GM18951 (cell line): ENCODE measurements around the gene ZFYVE21.
A peak's percentile ranks its signal among the peaks of the same experiment; 100 is the strongest.

Experiments used
- POLR2A ChIP-seq: IDR thresholded peaks from 4 replicates; pipeline ENCODE4 v1.6.1; 2011; ENCODE audit warnings: mild to moderate bottlenecking; ENCODE audit not compliant: insufficient read length, insufficient read depth; ENCODE audit errors: extremely low read depth
- in situ Hi-C: fragments of 300-500 bp; cut with MboI; formaldehyde crosslinking; loops from one replicate; pipeline ENCODE4 v1.12.0; 2022; ENCODE audit warnings: low sequenced_read_pairs, mixed read lengths, inconsistent platforms; ENCODE audit not compliant: unreplicated experiment

Gene ZFYVE21

DNA sequence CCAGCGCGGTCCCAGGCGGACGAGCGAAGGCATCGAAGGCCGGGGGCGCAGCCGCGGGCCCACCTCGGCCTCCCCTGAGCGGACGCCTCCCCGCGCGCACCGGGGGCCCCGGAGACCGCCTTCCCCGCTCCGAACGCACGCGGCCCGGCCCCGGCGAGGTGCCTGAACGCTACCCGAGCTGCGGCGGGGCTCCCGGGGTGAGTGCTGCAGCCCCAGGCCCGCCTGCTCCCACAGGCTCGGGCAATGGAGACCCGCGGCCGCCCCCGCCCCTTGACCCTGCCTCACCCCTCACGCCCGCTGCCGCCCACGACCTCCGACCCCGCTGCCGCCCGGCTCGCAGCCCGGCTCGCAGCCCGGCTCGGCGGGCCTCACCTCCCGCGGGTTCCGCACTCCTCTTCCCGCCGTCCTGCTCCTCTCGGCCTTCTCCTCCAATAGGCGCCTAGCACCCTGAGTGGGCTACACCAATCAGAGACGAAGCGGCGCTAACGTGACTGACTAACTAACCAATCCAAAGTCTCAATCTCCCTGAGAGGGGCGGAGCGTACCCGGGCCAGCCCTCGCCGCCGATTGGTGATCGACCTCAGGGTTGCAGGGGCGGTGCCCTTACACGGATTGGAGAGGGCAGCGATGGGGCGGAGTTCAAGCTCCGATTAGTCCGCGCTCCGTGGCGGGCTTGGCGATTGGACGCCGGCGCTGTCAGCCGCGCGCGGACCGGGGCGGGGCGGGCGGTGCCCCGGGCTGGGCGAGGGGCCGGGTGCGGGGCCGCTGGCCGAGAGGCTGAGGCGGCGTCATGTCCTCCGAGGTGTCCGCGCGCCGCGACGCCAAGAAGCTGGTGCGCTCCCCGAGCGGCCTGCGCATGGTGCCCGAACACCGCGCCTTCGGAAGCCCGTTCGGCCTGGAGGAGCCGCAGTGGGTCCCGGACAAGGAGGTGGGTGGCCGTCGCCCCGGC, at the start of gene ZFYVE21, which contains the start of gene XRCC3:
ZFYVE21 (plus strand) TSS at position 759 of the 949 bp plus-strand sequence; CDS start at position 791, 32 bp downstream.
XRCC3 (minus strand) TSS at position 400 of the 949 bp plus-strand sequence. CDS start 4,364 bp downstream, outside the sequence.
- TF ChIP-seq POLR2A, result peak; percentile 92
- in situ Hi-C loops, result no loop called here

DNA sequence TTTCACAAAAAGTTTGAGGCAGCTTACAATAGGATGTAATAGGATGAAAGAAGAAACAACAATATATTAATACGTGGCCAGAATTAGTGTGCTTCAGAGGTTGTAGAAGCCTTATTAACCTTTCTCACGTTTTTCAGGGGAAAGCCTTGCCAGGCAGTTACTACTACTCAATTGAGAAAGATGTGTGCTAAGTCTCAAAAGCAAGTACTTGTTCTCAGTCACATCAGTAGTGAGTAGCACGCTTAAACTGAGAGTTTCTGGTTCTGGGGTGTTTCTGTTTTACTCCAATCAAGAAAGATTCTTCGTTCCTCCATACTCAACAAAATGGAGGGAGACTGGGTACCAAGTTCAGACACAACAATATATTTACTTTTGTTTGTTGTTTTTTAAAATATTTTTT, 47.9 kb upstream of the ZFYVE21 start:
- in situ Hi-C loops, result no loop called here
- no peak for TF ChIP-seq POLR2A

- in situ Hi-C loops, result no loop called here
- TF ChIP-seq POLR2A, result no peak
These were observed 47.5 kb upstream of the ZFYVE21 start for GRCh38 chr14:103668117-103668516.

- in situ Hi-C loops, result no loop called here
- no peak for TF ChIP-seq POLR2A
These were observed 46.2 kb upstream of the ZFYVE21 start for GRCh38 chr14:103669370-103669769.

GRCh38 chr14:103671911-103672310, 43.7 kb upstream of the ZFYVE21 start:
- TF ChIP-seq POLR2A, result no peak
- in situ Hi-C loops, result no loop called here

DNA sequence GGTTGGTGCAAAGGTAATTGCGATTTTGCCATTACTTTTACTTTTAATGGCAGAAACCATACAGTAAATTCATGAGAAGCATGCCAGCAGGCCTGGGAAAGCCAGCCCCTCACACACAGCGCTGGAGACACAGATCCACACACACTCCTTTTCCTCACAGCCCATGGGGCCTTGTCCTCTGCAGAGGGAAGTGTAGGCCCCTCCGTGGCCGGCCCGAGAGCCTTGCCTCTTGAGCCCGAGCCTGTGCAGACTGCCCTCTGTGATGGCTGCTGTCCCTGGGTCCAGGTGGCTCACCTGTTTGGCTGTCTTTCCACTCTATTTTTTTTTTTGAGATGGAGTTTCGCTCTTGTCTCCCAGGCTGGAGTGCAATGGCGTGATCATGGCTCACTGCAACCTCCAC, 39.7 kb upstream of the ZFYVE21 start:
- in situ Hi-C loops, result no loop called here
- no peak for TF ChIP-seq POLR2A

DNA sequence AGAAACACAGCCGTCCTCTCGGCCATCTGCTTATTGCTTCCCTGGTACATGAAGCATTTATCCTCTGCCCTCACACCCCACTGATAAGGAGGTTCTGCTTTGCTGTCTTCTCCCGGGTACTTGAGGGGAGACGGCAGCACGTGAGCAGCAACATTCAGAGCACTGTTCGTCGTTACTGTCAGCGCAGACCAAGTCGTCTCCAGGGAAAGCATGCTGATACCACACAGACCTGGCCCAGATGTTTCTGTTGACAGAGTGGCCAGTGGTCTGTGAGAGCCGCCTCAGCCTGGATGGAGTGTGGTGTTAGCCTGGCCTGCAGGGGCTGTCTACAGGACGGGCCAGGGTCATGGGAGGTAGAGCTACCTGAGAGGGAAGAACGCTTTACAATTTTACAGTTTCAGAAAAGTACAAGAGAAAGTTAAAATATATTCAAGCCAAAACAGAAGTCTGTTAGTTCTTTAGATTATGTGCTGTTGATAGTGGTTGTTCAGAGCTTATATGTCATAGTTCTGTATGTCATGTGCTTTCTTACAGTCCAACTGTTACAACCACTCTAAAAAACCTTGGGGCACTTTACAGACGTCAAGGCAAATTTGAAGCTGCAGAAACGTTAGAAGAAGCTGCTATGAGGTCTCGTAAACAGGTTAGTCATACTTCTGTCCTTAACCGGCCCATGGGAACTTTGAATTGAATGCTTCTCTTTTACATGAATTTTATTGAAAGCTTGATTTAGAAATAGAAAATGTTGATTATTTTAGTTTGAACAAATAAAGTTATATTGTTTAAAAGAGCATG, 38.5 kb upstream of the ZFYVE21 start:
- TF ChIP-seq POLR2A, result no peak
- in situ Hi-C loops, result no loop called here

DNA sequence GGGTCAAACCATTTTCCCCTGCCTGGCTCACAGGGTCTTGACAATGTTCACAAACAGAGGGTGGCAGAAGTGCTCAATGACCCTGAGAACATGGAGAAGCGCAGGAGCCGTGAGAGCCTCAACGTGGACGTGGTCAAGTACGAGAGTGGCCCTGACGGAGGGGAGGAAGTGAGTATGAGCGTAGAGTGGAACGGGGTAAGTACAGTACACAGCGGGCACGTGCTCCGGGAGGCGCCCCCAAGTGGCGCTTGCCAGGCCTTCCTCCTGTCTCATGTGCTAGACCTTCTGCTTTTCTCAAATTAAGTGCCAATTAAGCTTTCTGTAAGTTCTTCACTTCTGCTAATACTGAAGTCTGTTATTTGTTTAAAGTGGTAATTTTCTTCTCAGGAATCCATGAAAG, 36.3 kb upstream of the ZFYVE21 start:
- TF ChIP-seq POLR2A, result no peak
- in situ Hi-C loops, result no loop called here

DNA sequence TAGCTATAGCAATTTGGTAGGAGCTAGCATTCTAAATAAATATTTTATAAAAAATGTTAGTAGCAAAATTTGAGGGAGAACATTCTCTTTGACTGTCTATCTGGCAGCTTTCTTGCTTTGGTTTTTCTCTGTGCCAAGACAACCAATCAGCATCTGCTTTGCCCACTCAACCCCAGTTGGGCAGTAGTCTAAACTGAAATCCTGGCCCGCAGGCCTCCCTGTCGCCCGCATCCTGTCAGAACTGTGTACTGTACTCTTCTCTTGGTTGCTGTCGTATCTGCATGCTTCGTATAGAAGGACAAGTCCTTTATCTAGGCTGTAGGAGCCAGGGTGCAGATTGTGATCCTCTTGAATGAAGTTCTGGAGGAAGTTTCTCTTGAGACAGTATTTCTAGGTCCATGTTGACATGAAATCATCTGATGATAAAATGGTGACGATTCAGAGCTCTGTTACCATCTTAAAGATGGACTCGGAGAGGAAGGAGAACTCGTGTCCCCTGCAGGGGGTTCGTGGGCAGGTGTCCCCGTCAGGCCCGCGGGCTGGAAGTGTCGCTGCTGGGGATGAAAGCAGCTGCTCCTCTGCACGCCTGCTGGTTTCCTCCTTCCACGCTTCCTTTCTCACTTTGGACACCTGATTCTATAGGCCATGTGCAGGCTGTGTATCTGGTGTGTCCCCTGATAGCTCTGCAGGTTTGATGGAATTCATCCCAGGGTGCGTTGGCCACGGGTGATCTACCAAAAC, 34.9 kb upstream of the ZFYVE21 start:
- no peak for TF ChIP-seq POLR2A
- in situ Hi-C loops, result loop anchor here (10.0 kb wide), 1 partner anchor 106 kb away; no protein-coding TSS in a partner anchor

DNA sequence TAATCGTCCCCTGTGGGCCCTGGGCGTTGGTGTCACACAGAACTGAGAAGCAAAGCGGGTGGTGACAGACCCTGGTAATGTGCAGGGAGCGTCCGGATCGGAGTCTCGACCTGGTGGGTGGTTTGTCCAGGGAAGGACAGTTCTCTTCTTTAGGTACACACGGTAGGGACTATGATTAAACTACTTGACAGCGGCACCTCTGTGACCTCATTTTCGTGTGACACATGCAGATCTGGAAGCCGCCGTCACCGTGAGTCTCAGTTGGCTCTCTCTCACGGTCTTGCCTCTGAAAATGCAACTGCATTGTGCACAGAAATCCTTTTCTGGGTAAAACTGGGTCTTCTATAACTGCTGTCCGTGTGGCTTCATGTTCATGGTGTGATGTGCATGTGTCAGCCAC, 32.5 kb upstream of the ZFYVE21 start:
- TF ChIP-seq POLR2A, result no peak
- in situ Hi-C loops, result loop anchor here (10.0 kb wide), 1 partner anchor 108 kb away; no protein-coding TSS in a partner anchor

DNA sequence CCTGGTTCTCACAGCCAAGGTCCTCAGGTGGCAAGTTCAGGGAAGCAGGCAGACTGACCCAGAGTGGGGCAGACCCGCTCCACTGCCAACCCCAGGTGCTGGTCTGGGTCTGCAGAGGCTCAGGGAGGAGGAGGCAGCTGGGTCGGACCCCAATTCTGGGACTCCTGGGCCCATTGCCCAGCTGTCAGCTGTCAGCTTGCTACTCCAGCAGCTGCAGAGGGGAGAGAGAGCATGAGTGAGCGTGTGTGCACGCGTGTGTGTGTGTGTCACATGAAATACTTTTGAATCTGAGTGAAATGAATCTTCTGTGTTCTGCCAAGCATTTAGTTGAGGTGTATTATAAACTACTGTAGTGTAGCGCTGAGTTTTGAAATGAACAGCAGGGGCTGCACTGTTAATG, 31.1 kb upstream of the ZFYVE21 start:
- in situ Hi-C loops, result loop anchor here (10.0 kb wide), 1 partner anchor 110 kb away; no protein-coding TSS in a partner anchor
- no peak for TF ChIP-seq POLR2A

DNA sequence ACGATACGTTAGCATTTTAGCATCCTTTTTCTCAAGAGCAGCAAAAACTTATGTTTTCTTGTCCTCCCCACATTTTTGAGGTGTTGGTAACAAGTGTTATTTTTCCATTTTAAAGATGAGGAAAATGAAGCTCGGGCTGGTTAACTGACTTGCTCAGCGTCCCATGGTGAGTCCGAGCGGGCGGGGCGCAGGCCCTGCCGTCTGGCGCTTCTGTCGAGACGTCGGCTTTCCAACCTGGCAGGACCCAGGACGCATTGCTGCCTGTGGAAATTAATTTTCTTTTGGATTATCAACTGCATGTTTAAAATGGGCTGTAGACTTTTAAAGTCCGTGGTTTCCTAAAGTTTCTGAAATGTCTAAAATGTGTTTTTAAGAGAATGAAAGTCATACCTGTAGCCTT, 30.7 kb upstream of the ZFYVE21 start:
- in situ Hi-C loops, result loop anchor here (10.0 kb wide), 1 partner anchor 110 kb away; no protein-coding TSS in a partner anchor
- no peak for TF ChIP-seq POLR2A
